ENCODE data around the gene POLR3B.
"Not testable (repeated sequence)": the region's sequence is repeated elsewhere in the genome, so short reads cannot be mapped to it uniquely, and the experiment has no call there.

Gene POLR3B

GRCh38 chr12:106461730-106462129 lies 104.2 kb downstream of the POLR3B start:
- no peak for DNase-seq (ENCODE audit: low read depth)

GRCh38 chr12:106465605-106466004 lies 108.1 kb downstream of the POLR3B start:
- not testable (repeated sequence) for DNase-seq (ENCODE audit: low read depth)

DNA sequence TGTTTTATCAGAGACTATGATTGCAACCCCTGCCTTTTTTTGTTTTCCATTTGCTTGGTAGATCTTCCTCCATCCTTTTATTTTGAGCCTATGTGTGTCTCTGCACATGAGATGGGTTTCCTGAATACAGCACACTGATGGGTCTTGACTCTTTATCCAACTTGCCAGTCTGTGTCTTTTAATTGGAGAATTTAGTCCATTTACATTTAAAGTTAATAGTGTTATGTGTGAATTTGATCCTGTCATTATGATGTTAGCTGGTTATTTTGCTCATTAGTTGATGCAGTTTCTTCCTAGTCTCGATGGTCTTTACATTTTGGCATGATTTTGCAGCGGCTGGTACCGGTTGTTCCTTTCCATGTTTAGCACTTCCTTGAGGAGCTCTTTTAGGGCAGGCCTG lies 118.1 kb downstream of the POLR3B start:
- DNase-seq (ENCODE audit: low read depth): not testable (repeated sequence)

DNA sequence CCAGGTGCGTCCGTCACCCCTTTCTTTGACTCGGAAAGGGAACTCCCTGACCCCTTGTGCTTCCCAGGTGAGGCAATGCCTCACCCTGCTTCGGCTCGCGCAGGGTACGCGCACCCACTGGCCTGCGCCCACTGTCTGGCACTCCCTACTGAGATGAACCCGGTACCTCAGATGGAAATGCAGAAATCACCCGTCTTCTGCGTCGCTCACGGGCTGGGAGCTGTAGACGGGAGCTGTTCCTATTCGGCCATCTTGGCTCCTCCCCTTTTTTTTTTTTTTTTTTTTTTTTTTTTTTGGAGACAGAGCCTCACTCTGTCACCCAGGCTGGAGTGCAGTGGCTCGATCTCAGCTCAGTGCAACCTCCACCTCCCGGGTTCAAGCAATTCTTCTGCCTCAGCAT lies 120.1 kb downstream of the POLR3B start:
- DNase-seq (ENCODE audit: low read depth): not testable (repeated sequence)

- DNase-seq (ENCODE audit: low read depth): no peak
Observed at GRCh38 chr12:106480251-106480650, 122.7 kb downstream of the POLR3B start.

DNA sequence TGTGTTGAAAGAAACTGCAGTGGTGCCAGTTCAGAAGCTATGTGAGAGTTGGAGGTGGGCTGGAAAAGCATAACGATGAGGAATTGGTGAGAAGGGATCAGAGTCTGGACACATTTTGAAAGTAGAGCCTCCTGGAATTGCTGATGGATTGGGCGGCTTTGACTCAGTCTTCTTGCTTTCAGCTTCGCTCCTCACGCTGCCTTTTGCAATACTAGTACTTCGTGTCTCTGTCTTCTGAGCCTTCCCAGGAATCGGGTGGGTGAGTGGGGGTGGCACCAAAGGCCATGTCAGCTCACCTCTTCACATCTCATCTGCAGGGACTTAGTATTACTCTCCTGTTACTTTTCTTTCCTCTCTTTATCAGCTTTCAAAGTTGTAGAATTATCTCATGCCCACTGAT lies 123.7 kb downstream of the POLR3B start:
- DNase-seq (ENCODE audit: low read depth): no peak

GRCh38 chr12:106487664-106488063 lies 130.1 kb downstream of the POLR3B start:
- no peak for DNase-seq (ENCODE audit: low read depth)

- DNase-seq (ENCODE audit: low read depth): no peak
Observed at GRCh38 chr12:106488884-106489283, 131.3 kb downstream of the POLR3B start.

DNA sequence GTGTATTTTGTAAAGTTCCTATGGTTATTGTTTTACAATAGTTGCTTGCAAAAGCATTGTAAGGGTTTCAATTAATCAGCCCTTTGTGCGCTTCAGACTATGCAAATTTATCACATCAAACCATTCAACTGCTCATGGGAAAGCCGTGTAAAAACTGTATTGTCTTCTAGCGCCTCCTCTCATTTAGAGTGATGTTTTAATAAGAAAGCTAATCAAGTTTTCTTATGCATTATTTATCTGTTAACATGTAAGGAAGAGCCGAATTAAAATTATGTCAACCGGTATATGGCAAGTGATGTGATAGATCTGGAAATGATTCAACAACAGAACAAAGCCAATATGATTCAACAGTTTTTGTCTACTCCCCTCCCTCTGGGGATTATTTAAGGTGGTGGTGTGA lies 132.7 kb downstream of the POLR3B start:
- no peak for DNase-seq (ENCODE audit: low read depth)

- no peak for DNase-seq (ENCODE audit: low read depth)
Observed at GRCh38 chr12:106492857-106493256, 135.3 kb downstream of the POLR3B start.

DNA sequence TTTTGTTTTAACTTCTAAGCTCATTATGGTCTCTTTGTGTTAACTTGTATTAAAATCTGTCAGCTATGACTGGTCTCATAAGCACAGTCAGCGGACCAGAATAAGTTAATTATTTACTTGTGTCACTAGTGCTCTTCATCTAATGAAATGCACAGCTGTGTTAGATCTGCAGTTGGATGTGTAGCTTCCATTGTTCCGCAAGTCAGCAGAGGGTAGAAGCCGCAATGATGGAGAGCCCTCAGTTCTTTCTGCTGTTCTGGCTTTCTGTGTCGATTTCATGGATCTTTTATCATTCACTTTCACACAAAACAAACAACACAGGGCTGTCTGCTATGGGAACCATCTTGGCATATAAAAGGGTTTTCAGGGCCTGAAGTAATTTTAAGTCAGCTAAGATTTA lies 136.0 kb downstream of the POLR3B start:
- no peak for DNase-seq (ENCODE audit: low read depth)

DNA sequence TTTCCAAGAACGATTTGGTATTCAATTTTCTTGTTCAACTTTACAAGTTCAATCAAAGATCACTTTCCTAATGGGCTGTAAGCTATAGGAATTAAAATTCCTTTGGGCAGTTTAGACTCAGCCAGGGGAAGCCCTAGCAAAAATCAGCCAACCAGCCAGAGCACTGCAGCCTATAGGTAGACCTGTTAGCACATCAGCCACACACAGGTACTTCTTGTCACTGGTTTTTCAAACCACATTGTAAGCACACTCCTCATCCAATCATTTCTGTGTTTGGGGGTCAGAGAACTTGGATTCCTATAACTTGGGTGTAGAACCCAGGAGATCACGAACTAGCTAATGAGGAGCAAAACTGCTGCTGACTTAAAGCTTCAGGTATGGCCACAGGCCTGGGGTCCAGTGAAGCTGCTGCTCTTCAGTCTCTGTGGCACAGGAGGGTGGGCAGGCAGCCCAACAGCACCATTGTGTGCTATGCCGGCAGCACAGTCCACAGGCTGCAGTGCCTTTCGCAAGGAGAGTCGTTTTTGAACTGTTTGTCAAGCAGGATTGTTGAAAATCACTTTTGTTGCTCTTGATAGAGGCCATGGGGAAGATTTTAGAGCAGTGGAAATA lies 137.9 kb downstream of the POLR3B start:
- no peak for DNase-seq (ENCODE audit: low read depth)

DNA sequence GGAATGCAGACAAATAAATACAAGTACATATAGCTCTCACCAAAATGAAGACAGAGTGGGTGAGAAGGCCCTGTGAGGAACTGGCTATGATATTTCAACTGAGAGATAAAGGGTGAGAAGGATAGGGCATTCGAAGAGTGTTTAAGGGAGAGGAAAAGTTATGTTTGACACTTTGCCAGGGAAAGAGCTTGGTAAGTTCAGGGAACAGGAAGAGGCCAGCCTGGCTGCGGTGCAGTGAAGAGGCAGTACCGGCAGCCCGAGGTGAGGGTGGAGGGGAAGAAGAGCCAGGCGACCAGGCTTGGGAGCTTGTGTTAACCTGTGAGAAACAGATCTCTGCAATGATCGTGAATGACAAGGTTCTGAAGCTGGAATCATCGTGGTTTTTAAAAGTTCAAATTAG lies 140.5 kb downstream of the POLR3B start:
- DNase-seq (ENCODE audit: low read depth): no peak

- no peak for DNase-seq (ENCODE audit: low read depth)
Observed at GRCh38 chr12:106499628-106500027, 142.1 kb downstream of the POLR3B start.

DNA sequence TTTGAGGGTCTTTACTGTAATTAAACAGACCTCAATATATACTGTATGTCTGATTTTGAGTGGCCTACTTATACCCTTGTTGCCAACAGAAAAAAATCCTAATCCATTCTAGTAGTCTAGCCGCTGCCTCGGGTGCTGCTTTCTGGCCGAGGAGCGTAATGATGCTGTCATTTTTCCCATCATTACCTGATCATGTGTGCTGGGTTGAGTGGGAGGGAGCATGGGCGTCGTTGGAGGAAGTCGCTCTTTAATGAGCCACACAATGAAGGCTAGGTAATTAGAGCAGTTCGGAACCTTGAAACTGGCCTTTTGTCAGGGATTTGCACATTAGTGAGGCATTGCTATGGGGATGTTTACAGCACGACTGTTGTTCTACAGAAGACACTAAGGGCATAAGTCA lies 149.1 kb downstream of the POLR3B start:
- no peak for DNase-seq (ENCODE audit: low read depth)

DNA sequence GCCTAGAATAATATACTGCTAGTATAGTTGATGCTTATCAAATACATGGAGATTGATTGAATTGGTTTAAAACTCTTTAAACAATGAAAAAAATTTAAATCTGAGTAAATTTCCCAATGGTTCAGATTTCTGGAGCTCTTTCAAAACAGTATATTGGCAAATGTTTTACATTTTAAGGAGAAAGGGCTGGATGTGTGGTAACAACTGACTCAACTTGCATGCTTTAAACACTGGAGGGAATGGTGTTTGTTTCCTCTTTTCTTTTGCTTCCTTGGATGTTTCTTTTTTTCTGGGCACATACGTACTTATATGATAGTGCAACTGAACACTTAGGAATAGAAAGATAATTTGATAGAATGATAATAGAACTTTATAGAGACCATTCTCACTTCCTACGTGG lies 151.4 kb downstream of the POLR3B start:
- no peak for DNase-seq (ENCODE audit: low read depth)

- DNase-seq (ENCODE audit: low read depth): no peak
Observed at GRCh38 chr12:106511365-106511764, 153.8 kb downstream of the POLR3B start.

DNA sequence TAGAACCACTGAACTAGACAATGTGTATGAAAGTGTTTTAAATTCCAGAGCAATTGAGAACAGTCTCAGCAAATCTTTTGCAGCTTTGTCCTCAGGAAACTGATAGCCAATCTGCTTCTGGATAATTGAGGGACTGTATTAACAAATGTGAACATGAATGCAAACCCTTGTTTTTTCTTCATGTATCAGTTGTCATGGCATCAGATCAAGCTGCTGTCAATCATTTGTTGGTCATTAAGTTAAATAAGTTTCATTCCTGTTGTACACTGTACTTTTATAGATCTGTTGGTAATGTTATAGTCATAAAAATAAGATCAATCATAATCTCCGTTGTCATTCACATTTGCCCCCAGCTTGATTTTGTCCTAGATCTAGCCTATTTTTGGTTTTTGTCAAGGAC lies 159.8 kb downstream of the POLR3B start:
- DNase-seq (ENCODE audit: low read depth): no peak

GRCh38 chr12:106519607-106520021 lies 162.1 kb downstream of the POLR3B start:
- no peak for DNase-seq (ENCODE audit: low read depth)

GRCh38 chr12:106521901-106522300 lies 164.4 kb downstream of the POLR3B start:
- DNase-seq (ENCODE audit: low read depth): no peak

- DNase-seq (ENCODE audit: low read depth): no peak
Observed at GRCh38 chr12:106522708-106523107, 165.2 kb downstream of the POLR3B start.

GRCh38 chr12:106527356-106527755 lies 169.8 kb downstream of the POLR3B start:
- no peak for DNase-seq (ENCODE audit: low read depth)

- no peak for DNase-seq (ENCODE audit: low read depth)
Observed at GRCh38 chr12:106541201-106541600, 183.7 kb downstream of the POLR3B start.

GRCh38 chr12:106551410-106551809 lies 193.9 kb downstream of the POLR3B start:
- DNase-seq (ENCODE audit: low read depth): no peak

GRCh38 chr12:106552228-106552627 lies 194.7 kb downstream of the POLR3B start:
- no peak for DNase-seq (ENCODE audit: low read depth)
